ENCODE measurements around the gene PHF21B. TPM values are rescaled to one million over a fixed set of nuclear protein-coding genes. Genes with fewer than 3 reads are reported as not detected.

The PHF21B gene
- total RNA-seq, 1 donor, result not detected

GRCh38 chr22:44947049-44947448, 62.8 kb downstream of the PHF21B start:
- TF ChIP-seq CTCF (IDR thresholded peaks at IDR 0.05; ENCODE audit: extremely low read depth, low read depth, low read length), result no peak
- no peaks in the 10 kb centered on the region for H3K36me3 ChIP-seq (ENCODE audit: insufficient read depth, low read length)
- H3K4me2 ChIP-seq (ENCODE audit: insufficient read depth, low read length), result no peak overlapping the region
- H3K4me3 ChIP-seq (ENCODE audit: insufficient read depth, low read length), result no peak overlapping the region
- no peak overlapping the region for H2AFZ ChIP-seq (ENCODE audit: low read length)
- H3K27ac ChIP-seq (ENCODE audit: low read depth, low read length), result no peak overlapping the region
- DNase-seq (ENCODE audit: insufficient read length, low spot score, missing footprints), result no peak
- no peaks in the 10 kb centered on the region for H3K79me2 ChIP-seq (ENCODE audit: insufficient read depth, low read length)
- H4K20me1 ChIP-seq (ENCODE audit: insufficient read depth, low read length), result no peaks in the 10 kb centered on the region
- H3K27me3 ChIP-seq (ENCODE audit: insufficient read depth, low read length), result peaks cover 7% of the 10 kb centered on the region
- H3K9me3 ChIP-seq (ENCODE audit: low read depth, low read length), result no peaks in the 10 kb centered on the region
- no peaks in the 10 kb centered on the region for H3K4me1 ChIP-seq (ENCODE audit: insufficient read depth, low read length)

- peaks cover 7% of the 10 kb centered on the region for H3K27me3 ChIP-seq (ENCODE audit: insufficient read depth, low read length)
- no peak for DNase-seq (ENCODE audit: insufficient read length, low spot score, missing footprints)
- no peak overlapping the region for H3K4me2 ChIP-seq (ENCODE audit: insufficient read depth, low read length)
- no peak overlapping the region for H3K4me3 ChIP-seq (ENCODE audit: insufficient read depth, low read length)
- no peaks in the 10 kb centered on the region for H4K20me1 ChIP-seq (ENCODE audit: insufficient read depth, low read length)
- H3K36me3 ChIP-seq (ENCODE audit: insufficient read depth, low read length), result no peaks in the 10 kb centered on the region
- TF ChIP-seq CTCF (IDR thresholded peaks at IDR 0.05; ENCODE audit: extremely low read depth, low read depth, low read length), result no peak
- H2AFZ ChIP-seq (ENCODE audit: low read length), result no peak overlapping the region
- no peaks in the 10 kb centered on the region for H3K79me2 ChIP-seq (ENCODE audit: insufficient read depth, low read length)
- H3K9me3 ChIP-seq (ENCODE audit: low read depth, low read length), result no peaks in the 10 kb centered on the region
- H3K27ac ChIP-seq (ENCODE audit: low read depth, low read length), result no peak overlapping the region
- H3K4me1 ChIP-seq (ENCODE audit: insufficient read depth, low read length), result no peaks in the 10 kb centered on the region
Observed at GRCh38 chr22:44944883-44945601, 64.8 kb downstream of the PHF21B start.

GRCh38 chr22:44943701-44944324, 66.0 kb downstream of the PHF21B start:
- Histone ChIP-seq H3K36me3 (ENCODE audit: insufficient read depth, low read length) (no peaks in the 10 kb centered on the region), H2AFZ (ENCODE audit: low read length) (no peak overlapping the region), H4K20me1 (ENCODE audit: insufficient read depth, low read length) (no peaks in the 10 kb centered on the region), H3K4me1 (ENCODE audit: insufficient read depth, low read length) (no peaks in the 10 kb centered on the region), H3K27me3 (ENCODE audit: insufficient read depth, low read length) (peaks cover 7% of the 10 kb centered on the region), H3K4me2 (ENCODE audit: insufficient read depth, low read length) (no peak overlapping the region), H3K79me2 (ENCODE audit: insufficient read depth, low read length) (no peaks in the 10 kb centered on the region), H3K9me3 (ENCODE audit: low read depth, low read length) (no peaks in the 10 kb centered on the region), H3K27ac (ENCODE audit: low read depth, low read length) (no peak overlapping the region), H3K4me3 (ENCODE audit: insufficient read depth, low read length) (no peak overlapping the region)
- TF ChIP-seq CTCF (IDR thresholded peaks at IDR 0.05; ENCODE audit: extremely low read depth, low read depth, low read length), result no peak
- DNase-seq (ENCODE audit: insufficient read length, low spot score, missing footprints), result no peak

GRCh38 chr22:44942979-44943700, 66.7 kb downstream of the PHF21B start:
- Histone ChIP-seq H2AFZ (ENCODE audit: low read length) (no peak overlapping the region), H3K4me1 (ENCODE audit: insufficient read depth, low read length) (no peaks in the 10 kb centered on the region), H3K27ac (ENCODE audit: low read depth, low read length) (no peak overlapping the region), H3K4me3 (ENCODE audit: insufficient read depth, low read length) (no peak overlapping the region), H4K20me1 (ENCODE audit: insufficient read depth, low read length) (no peaks in the 10 kb centered on the region), H3K9me3 (ENCODE audit: low read depth, low read length) (no peaks in the 10 kb centered on the region), H3K27me3 (ENCODE audit: insufficient read depth, low read length) (peaks cover 7% of the 10 kb centered on the region), H3K4me2 (ENCODE audit: insufficient read depth, low read length) (no peak overlapping the region), H3K36me3 (ENCODE audit: insufficient read depth, low read length) (no peaks in the 10 kb centered on the region), H3K79me2 (ENCODE audit: insufficient read depth, low read length) (no peaks in the 10 kb centered on the region)
- no peak for TF ChIP-seq CTCF (IDR thresholded peaks at IDR 0.05; ENCODE audit: extremely low read depth, low read depth, low read length)
- no peak for DNase-seq (ENCODE audit: insufficient read length, low spot score, missing footprints)
